ENCODE data around the gene VEGFA. TPM values are rescaled to one million over a fixed set of nuclear protein-coding genes. Genes with fewer than 3 reads are reported as not detected.

VEGFA gene
- total and polyA plus RNA-seq, 2 of the 8 experiments (the other 6 are each of a cell fraction or from before 2014, with no cell fraction given), result 42.2 to 58.5 TPM

DNA sequence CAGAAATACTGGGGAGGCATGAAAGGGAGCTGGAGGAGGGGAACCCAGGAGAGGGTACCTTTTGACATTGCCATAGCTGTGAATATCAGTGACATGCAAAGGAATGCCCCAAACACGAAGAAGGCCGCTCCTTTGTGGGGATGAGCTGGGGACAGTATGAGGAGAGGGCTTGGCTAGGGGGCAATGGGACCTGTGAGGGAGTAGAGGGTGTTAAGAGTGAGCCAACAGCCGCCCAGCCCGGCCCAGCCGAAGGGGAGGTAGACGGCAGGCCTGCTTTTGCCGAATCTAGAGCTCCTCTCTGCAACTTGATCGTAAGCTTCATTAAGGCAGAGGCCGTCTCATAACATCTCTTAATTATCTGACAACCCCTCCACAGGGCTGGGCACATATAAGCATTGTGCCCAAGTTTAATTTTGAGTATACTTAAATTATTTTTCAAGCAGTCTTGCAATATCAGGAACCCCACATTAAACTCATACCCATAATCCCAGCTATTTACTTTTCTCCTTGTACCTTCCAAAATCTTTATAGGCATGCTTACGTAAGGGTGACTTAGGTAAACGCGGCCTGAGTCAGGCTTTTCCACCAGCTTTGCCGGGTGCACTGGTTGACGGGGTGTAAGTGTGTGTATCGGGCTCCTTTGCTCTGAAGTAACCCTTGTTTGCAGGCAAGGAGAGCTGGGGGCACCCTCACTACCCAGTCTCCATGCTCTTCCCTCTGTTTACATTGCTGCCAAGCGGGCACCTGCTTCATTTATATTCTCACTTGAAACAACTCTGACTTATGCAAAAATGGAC, 24.9 kb upstream of the VEGFA start:
- Histone ChIP-seq H4K8ac (ENCODE audit: extremely low read depth, insufficient read depth, low read length) (no peak overlapping the region), H3K14ac (ENCODE audit: insufficient read length) (no peak overlapping the region), H2BK15ac (ENCODE audit: low read length) (no peak overlapping the region), H2AFZ (ENCODE audit: low read length) (no peak overlapping the region), H3K4me2 (ENCODE audit: insufficient read depth in 1 of 2, low read depth in 2 of 2, low read length in 2 of 2) (no peak overlapping the region), H2BK12ac (ENCODE audit: low read depth, low read length) (no peak overlapping the region), H3K79me2 (ENCODE audit: control insufficient read depth in 1 of 2, insufficient read depth in 2 of 2, low read length in 2 of 2) (no peaks in the 10 kb centered on the region), H2BK5ac (ENCODE audit: low read depth, low read length) (no peak overlapping the region), H3K36me3 (ENCODE audit: control insufficient read depth in 2 of 4, insufficient read depth in 4 of 4, low read length in 3 of 4) (no peaks in the 10 kb centered on the region), H2BK120ac (replicated peaks; ENCODE audit: low read depth, low read length) (no peak overlapping the region), H3K56ac (replicated peaks; ENCODE audit: insufficient read length, low read depth, low read length) (no peak overlapping the region), H2AK5ac (ENCODE audit: low read depth, low read length) (no peak overlapping the region), H3K23me2 (ENCODE audit: low read depth, low read length) (no peaks in the 10 kb centered on the region; the same call in 1 of the 2 replicates), H3K18ac (ENCODE audit: extremely low read depth, low read length) (no peak overlapping the region), H3K27ac (ENCODE audit: low read depth, low read length) (no peak overlapping the region), H3K4ac (replicated peaks; ENCODE audit: insufficient read length, low read depth, low read length) (no peak overlapping the region), H3K9ac (replicated peaks in 1 of 4; ENCODE audit: extremely low read depth in 1 of 4, low read depth in 3 of 4, low read length in 3 of 4) (no peak overlapping the region), H3K23ac (ENCODE audit: insufficient read length) (no peak overlapping the region), H3K4me3 (ENCODE audit: extremely low read depth in 1 of 4, insufficient read depth in 2 of 4, low read depth in 3 of 4, low read length in 4 of 4) (no peak overlapping the region), H4K5ac (ENCODE audit: insufficient read length, low read depth, low read length) (no peak overlapping the region), H4K20me1 (replicated peaks in 1 of 2; ENCODE audit: control insufficient read depth in 1 of 2, insufficient read depth in 2 of 2, low read length in 2 of 2) (no peaks in the 10 kb centered on the region), H3K79me1 (ENCODE audit: low read depth, low read length) (no peaks in the 10 kb centered on the region), H3K4me1 (replicated peaks in 1 of 4; ENCODE audit: control insufficient read depth in 3 of 4, insufficient read depth in 4 of 4, low read length in 3 of 4) (peaks cover 0 to 12% (median 6%) of the 10 kb centered on the region in 4 experiments; a peak in 4 of 7 replicates), H2BK20ac (ENCODE audit: low read length) (no peak overlapping the region), H4K91ac (replicated peaks; ENCODE audit: insufficient read length, low read length) (no peak overlapping the region), H3K27me3 (replicated peaks in 1 of 4; ENCODE audit: control insufficient read depth in 3 of 4, extremely low read depth in 1 of 4, insufficient read depth in 3 of 4, low read length in 3 of 4) (no peaks in the 10 kb centered on the region), H3K9me3 (ENCODE audit: insufficient read depth in 2 of 2, low read depth in 1 of 2, low read length in 1 of 2) (no peaks in the 10 kb centered on the region)
- ChIA-PET POLR2A (ENCODE audit: partially characterized antibody) (interaction anchor here (0.7 to 2.1 kb wide), 6 partner anchors 9 to 115 kb away, joined by 3 to 7 read pairs (median 3); partner anchors contain the start of genes GTPBP2 and VEGFA), CTCF (ENCODE audit: partially characterized antibody) (interaction anchor here (1.1 to 8.3 kb wide), 14 partner anchors 10 to 334 kb away, joined by 3 to 137 read pairs (median 6); partner anchors contain the start of gene VEGFA)
- DNase-seq (ENCODE audit: low read depth in 1 of 2, low spot score in 2 of 2), result peak in 1 of 2 experiments; percentile 45
- 85% methylated on average over 16 of the region's 16 CpGs; no CpG with 5 or more reads in 1 of the 2 experiments for WGBS, 2 experiments (ENCODE audit: extremely low coverage in 1 of 2, insufficient coverage in 1 of 2, insufficient read length in 1 of 2, insufficient replicate concordance in 2 of 2, low coverage in 1 of 2, low lambda C conversion rate in 2 of 2, missing lambda C conversion rate in 1 of 2)
- TF ChIP-seq SIX5 (IDR thresholded peaks at IDR 0.05; ENCODE audit: low read depth, low read length) (no peak), BACH1 (IDR thresholded peaks at IDR 0.05; ENCODE audit: low read length) (peak; percentile 63)
- FAIRE-seq, result no peak
